ENCODE measurements around the gene LMTK3.

LMTK3 gene

GRCh38 chr19:48445256-48445605 lies 66.4 kb downstream of the LMTK3 start:
- DNase-seq: peak; percentile 70

GRCh38 chr19:48444936-48445200 lies 66.8 kb downstream of the LMTK3 start:
- no peak for DNase-seq

- no peak for DNase-seq
Measured at GRCh38 chr19:48444129-48444935, 67.3 kb downstream of the LMTK3 start.

GRCh38 chr19:48443731-48444128 lies 67.9 kb downstream of the LMTK3 start:
- no peak for DNase-seq

- peak; percentile 47 for DNase-seq
Measured at GRCh38 chr19:48443256-48443655, 68.4 kb downstream of the LMTK3 start.

GRCh38 chr19:48442116-48443035 lies 69.3 kb downstream of the LMTK3 start:
- no peak for DNase-seq

GRCh38 chr19:48441360-48442050 lies 70.1 kb downstream of the LMTK3 start:
- DNase-seq: no peak

- DNase-seq: no peak
Measured at GRCh38 chr19:48436586-48436985, 75.0 kb downstream of the LMTK3 start.
